Choroid plexus epithelial cell (primary cell): ENCODE data around the gene PPY.

ENCODE experiments used
- DNase-seq: peaks from one replicate; pipeline ENCODE4 v3.0.0-alpha.2; 2010; ENCODE audit warnings: low read depth
- H3K4me3 ChIP-seq: 2 replicates; pipeline ENCODE4 v1.5.1; 2011; ENCODE audit warnings: low read depth, mild to moderate bottlenecking, control low read depth, low read length, moderate library complexity
- CTCF ChIP-seq: conservative IDR thresholded peaks from 2 replicates; pipeline ENCODE4 v1.5.1; 2011; ENCODE audit warnings: low read depth, mild to moderate bottlenecking, control low read depth, inconsistent platforms, low read length, moderate library complexity

Gene PPY

GRCh38 chr17:43917016-43917347, 25.3 kb downstream of the PPY start:
- no peak for DNase-seq
- H3K4me3 ChIP-seq = no peak overlapping the region
- no peak for TF ChIP-seq CTCF

GRCh38 chr17:43916385-43916784, 25.9 kb downstream of the PPY start:
- H3K4me3 ChIP-seq = no peak overlapping the region
- no peak for TF ChIP-seq CTCF
- no peak for DNase-seq

- no peak for TF ChIP-seq CTCF
- H3K4me3 ChIP-seq = no peak overlapping the region
- no peak for DNase-seq
Measured at GRCh38 chr17:43915559-43915958, 26.7 kb downstream of the PPY start.

GRCh38 chr17:43914451-43914850, 27.8 kb downstream of the PPY start:
- DNase-seq = no peak
- no peak for TF ChIP-seq CTCF
- H3K4me3 ChIP-seq = no peak overlapping the region

GRCh38 chr17:43913584-43913983, 28.7 kb downstream of the PPY start:
- H3K4me3 ChIP-seq = no peak overlapping the region
- DNase-seq = no peak
- no peak for TF ChIP-seq CTCF

GRCh38 chr17:43912635-43913304, 29.5 kb downstream of the PPY start:
- no peak overlapping the region for H3K4me3 ChIP-seq
- no peak for TF ChIP-seq CTCF
- no peak for DNase-seq

- H3K4me3 ChIP-seq = no peak overlapping the region
- no peak for TF ChIP-seq CTCF
- DNase-seq = no peak
Measured at GRCh38 chr17:43911904-43912303, 30.4 kb downstream of the PPY start.
